CD4-positive, alpha-beta T cell treated with Interleukin-17A for 1 hour (primary cell): Measurements from ENCODE around the gene TMEM126A.
A peak's percentile ranks its signal among the peaks of the same experiment; 100 is the strongest.
"Not testable (repeated sequence)": the region's sequence is repeated elsewhere in the genome, so short reads cannot be mapped to it uniquely, and the experiment has no call there.

Source experiments
- DNase-seq: peaks from one replicate; pipeline ENCODE4 v3.0.0-alpha.2; 2020

TMEM126A gene

DNA sequence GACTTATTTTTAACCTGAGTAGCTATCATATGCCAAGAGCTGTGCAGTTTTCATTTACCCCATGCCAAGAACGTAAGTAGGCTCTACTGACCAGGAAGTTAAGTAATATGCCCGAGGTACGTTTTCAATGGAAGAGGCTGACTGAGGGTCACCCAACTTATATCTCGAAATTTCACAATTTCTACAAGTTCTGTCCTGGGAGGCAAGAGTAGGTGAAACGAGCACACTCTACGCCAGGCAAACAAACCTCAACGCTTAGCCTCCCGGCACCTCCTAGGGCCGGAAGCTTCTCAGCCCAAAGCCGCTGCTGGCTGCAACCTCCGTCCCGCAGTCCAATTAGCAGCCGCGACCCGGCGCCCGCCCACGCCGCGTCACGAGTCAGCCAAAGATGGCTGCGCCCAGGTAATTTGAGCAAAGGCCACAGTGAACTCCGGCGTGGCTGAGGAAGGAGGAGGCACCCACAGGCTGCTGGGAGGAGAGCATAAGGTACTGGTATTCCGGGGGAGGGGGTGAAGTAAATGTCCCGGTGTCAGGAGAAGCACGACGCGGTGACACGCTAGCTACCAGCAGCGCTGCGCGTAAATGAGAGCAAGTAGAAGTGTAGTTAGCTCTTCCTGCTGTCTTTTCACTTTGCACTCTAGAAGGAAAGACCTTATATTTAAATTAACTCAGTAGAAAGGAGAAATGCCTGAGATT lies at the start of gene TMEM126A:
TSS of gene TMEM126A (plus strand) at position 364 of the 696 bp plus-strand sequence. CDS start 2,289 bp downstream, outside the sequence.
- DNase-seq, result peak; percentile 91

DNA sequence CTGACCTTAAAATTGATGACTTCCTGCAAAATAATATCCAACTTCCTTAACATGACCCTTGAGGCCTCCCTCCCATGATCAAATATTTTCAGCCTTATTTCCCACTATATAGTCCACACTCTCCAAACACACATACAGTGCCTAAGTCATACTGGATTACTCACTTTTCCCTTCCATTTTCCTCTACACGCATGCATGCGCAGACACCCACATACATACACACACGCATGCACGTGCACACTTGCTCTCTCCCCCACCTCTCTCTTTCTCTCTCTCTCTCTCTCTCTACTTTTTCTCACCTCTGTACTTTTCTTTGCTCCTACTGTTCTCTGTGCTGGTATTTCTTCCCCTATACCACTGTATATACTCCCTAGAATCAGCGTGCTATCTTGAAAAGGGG lies 48.7 kb upstream of the TMEM126A start:
- DNase-seq, result no peak

- no peak for DNase-seq
Measured at GRCh38 chr11:85602526-85603213, 45.1 kb upstream of the TMEM126A start.

GRCh38 chr11:85603220-85603619 lies 44.5 kb upstream of the TMEM126A start:
- no peak for DNase-seq

DNA sequence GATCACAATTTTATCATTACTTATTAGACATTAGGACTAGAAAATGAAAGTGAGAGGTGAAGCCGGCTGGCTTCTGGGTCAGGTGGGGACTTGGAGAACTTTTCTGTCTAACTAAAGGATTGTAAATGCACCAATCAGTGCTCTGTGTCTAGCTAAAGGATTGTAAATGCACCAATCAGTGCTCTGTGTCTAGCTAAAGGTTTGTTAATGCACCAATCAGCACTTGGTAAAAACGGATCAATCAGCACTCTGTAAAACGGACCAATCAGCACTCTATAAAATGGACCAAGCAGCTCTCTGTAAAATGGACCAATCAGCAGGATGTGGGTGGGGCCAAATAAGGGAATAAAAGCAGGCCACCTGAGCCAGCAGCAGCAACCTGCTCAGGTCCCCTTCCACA lies 41.5 kb upstream of the TMEM126A start:
- DNase-seq, result not testable (repeated sequence)

DNA sequence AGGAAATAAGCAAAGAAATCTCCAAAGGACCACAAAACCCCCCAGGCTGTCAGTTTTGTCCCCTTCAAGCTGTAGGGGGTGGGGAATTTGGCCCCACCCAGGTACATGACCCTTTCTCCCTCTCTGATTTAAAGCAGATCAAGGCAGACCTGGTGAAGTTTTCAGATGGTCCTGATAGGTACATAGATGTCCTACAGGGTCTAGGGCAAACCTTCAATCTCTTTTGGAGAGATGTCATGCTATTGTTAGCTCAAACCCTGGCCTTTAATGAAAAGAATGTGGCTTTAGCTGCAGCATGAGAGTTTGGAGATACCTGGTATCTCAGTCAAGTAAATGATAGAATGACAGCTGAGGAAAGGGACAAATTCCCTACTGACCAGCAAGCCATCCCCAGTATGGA lies 39.1 kb upstream of the TMEM126A start:
- not testable (repeated sequence) for DNase-seq

GRCh38 chr11:85609286-85609685 lies 38.5 kb upstream of the TMEM126A start:
- not testable (repeated sequence) for DNase-seq

- not testable (repeated sequence) for DNase-seq
Measured at GRCh38 chr11:85611643-85612042, 36.1 kb upstream of the TMEM126A start.

- DNase-seq, result no peak
Measured at GRCh38 chr11:85619499-85619898, 28.3 kb upstream of the TMEM126A start.

DNA sequence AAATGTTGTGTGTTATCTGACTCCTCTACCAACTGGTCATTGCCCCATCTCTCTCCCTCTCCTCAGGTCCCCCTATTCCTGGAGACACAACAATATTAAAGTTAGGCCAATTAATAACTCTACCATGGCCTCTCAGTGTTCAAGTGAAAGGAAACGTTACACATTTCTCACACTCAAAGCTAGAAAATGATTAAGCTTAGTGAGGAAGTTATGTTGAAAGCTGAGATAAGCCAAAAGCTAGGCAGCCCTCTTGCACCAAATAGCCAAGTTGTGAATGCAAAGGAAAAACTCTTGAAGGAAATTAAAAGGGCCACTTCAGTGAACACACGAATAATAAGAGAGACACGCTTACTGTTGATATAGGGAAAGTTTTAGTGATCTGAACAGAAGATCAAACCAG lies 27.5 kb upstream of the TMEM126A start:
- DNase-seq, result no peak

DNA sequence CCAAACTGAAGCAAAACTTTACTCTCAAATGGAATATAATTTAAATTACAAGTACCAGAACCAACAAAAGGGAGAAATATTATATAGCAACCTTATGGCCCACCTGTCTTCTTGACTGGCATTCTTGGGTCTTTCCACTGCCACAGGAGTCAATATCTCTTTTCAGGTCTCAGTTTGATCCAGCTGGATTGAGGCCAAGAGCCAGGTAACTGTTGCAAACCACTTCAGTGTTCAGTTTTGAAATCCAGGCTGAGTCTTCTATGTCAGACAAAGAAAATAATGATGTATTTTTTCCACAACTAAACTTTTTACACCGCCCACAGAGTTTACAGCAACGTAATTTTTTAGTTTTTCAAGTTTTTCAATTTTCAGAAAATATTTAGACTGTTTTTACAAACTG lies 21.3 kb upstream of the TMEM126A start:
- no peak for DNase-seq

DNA sequence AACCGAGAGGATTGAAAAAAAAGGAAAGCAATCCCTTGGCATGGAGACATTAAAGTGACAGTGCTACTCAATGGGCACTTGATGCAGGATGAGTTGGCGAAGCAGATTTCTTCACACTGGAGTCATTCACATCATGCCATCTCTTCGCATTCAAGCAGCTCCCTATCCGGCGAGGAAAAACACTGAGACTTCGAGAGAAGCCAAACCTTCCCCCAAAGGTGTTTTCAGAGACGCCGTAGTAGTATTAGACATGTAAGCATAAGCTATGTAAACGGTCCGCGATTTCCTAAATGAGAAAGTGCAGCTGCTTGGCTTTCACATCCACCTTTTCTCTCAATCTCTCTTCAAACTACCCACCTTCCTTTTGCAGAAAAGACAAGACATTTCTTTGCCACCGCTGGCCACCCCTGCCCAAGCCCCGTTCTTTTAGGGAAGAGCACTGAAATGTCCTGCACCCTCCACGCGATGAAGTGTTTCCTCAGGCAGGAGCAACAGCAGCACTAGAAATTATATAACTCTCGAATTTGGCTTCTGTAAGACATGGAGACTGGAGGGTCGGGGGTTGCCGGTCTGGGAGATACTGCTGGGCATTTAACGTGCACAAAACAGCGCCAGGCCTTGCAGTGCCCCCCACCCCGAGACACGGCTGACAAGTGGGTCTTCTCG lies 20.3 kb upstream of the TMEM126A start, which contains the start of gene DLG2:
TSS of gene DLG2 (minus strand) at position 13 of the 666 bp plus-strand sequence.
- DNase-seq, result peak; percentile 12

- DNase-seq, result peak; percentile 95
Measured at GRCh38 chr11:85627998-85628770, 19.6 kb upstream of the TMEM126A start, which contains the start of gene TMEM126B. Gene TMEM126B, plus strand, starts transcription at chr11:85628593. Its CDS starts 15 bp downstream, at chr11:85628608.

DNA sequence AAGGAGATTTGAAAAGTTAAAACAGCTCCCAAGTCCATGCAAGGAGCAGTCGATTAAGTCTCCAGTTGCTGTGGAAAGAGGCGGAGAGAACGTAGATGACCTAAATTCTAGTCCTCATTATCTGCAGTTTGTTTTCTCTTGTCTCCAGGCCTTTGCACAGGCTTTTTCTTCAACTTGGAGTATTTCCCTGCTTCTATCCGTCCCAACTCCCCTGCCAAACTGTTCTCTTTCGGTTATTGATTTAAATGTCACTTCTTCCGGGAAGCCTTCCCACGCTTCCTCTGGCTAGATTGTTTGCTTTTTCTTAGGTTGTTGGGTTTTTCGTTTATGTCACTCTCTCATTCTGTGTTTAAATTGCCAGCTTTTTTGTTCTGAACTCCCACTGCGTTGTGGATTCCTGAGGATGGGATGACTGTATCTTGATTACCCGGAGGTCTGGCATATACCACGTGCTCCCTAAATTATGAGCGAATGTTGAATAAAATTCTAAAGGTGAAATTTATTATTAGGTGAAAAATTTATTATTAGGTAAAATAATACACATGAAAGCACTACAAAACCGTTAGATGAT lies 18.9 kb upstream of the TMEM126A start:
- no peak for DNase-seq

- DNase-seq, result no peak
Measured at GRCh38 chr11:85634747-85635146, 13.0 kb upstream of the TMEM126A start.

DNA sequence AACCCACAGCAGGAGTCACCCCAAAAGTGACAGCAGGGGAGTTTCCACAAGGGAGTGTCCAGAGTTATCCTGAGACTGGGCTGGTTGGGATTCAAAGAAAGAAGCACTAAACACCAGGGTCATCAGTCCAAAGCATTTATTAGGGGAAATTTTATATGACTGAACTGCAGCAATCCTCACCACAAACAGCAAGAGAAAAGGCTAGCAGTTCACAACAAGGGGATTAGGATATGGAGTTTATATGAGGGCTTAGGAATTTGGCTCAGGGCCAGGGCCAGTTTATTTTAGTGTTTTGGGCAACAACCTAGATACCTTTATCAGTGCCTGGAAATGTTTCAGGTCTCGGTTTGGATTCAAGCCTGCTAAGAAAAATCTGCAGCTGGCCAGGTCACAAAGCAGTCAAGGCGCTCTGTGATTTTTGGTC lies 4.6 kb upstream of the TMEM126A start:
- DNase-seq, result no peak

GRCh38 chr11:85647078-85647477 lies 689 bp upstream of the TMEM126A start:
- DNase-seq, result no peak

DNA sequence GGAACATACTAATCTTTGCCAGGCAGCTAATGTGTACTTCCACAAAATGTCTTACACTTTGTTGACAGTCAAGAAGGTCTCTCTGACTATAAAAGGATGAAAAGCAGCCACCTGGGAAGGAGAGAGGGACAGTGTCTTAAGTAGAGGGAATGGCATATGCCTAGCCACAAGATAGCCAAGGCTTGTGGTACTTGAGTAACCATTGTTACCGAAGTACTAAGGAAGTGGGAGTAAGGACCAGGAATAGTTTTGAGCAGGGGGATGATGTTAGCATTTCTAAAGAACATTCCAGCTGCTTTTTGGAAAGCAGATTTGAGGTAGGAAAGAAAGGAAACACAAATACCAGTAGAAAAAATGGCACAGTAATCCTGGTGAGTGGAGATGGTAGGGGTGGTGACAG lies 3.4 kb downstream of the TMEM126A start:
- DNase-seq, result no peak

GRCh38 chr11:85652786-85653447 lies 5.2 kb downstream of the TMEM126A start:
- DNase-seq, result no peak

DNA sequence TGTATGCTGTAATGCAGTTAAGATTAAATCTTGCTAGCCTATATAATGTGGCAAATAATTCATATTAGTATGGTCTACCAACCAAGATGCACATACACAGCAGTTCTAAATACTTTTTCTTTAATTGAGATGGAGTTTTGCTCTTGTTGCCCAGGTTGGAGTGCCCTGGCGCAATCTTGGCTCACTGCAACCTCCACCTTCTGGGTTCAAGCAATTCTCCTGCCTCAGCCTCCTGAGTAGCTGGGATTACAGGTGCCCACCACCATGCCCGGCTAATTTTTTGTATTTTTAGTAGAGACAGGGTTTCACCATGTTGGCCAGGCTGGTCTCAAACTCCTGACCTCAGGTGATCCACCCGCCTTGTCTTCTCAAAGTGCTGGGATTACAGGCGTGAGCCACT lies 6.6 kb downstream of the TMEM126A start:
- DNase-seq, result not testable (repeated sequence)

GRCh38 chr11:85656777-85657176 lies 9.0 kb downstream of the TMEM126A start:
- no peak for DNase-seq

- no peak for DNase-seq
Measured at GRCh38 chr11:85658180-85658579, 10.4 kb downstream of the TMEM126A start.
